Kidney capillary endothelial cell (primary cell): ENCODE results near the gene PLPPR5.
"Not testable (repeated sequence)": the region's sequence is repeated elsewhere in the genome, so short reads cannot be mapped to it uniquely, and the experiment has no call there.

Source experiments
- DNase-seq: peaks from one replicate; pipeline ENCODE4 v3.0.0-alpha.2; 2018; ENCODE audit warnings: low spot score

The PLPPR5 gene

DNA sequence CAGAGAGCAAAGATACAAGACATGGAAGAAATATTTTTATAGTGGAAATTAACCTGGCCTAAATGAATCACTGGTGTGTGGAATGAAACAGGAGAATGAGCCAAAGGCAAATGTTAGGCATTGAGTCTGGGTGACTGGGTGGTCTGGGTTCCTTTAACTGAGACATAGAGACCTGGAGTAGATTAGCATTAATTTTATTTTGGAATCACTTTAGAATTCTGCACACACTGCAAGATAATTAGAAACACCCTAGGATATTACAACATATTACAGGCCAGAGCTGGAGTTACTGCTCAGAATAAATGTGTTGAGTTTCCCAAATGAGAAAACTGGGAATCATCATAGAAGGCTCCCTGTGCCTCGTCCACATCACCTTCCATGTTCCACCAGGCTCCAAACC lies 85.5 kb downstream of the PLPPR5 start:
- DNase-seq: no peak

DNA sequence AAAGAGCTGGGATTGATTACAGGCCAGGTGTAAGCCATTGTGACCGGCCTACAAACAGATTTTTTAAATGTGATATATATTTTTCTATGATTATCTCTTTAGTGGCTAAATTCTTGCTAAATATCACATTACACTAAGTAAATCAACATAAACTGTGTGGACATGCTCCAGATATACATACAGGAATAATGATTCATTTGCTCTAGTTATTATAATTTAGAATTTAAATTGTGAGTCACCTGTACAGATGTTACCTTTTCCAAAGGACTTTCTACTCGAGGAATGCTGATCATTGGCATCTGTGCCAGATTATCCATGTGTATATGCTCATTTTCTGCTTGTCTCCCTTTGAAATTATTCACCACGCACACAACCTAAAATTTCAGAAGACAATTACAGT lies 90.1 kb downstream of the PLPPR5 start:
- DNase-seq: no peak

DNA sequence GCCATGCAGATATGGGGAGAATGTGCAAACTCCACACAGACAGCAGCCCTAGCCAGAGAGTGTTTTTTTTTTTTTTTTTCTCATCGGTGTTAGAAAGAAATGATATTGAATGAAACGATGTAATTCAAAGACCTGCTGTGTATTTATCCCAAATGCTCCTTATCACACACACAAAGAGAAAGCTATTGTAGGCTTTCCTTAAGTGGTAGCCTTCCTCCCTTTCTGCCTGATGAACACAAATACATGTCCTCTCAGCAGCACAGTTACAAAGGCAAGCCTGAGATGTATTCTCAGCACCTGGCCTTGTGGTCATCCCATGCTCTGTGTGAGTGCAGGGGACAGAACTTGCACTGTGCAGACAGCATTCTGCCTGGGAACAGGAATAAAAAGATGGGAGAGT lies 93.8 kb downstream of the PLPPR5 start:
- DNase-seq: no peak

DNA sequence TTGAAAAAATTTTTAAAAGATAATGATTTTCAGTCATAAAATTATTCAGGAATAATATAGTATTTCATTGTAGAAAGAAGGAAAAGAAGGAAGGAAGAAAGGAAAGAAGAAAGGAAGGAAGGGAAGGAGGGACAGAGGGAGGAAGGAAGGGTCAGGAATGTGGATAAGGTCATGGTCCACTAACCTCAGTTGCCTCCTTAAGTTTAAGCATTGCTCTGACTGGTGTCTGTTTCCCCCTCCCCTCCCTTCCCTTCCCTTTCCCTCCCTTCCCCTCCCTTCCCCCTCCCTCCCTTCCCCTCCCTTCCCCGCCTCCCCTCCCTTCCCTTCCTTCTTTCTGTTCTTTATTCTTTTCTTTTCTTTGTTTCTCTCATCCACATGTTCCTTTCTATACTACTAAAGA lies 95.7 kb downstream of the PLPPR5 start:
- no peak for DNase-seq

DNA sequence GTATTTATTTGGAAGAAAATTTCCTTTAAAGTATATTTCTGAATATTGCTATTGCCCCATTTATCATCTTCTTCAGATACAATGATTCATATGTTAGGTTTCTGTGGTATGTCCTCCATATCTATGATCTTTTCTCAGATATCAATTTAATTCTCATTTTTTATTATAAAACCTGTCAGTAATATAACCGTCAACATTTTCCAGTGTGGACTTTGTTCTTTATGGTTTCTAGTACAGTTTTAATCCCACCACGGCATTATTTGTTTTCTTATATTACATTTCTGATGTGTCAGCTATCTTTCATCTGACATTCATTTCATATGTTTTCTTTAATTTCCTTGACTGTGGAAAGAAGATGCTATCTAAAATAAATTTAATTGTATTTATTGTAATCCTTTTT lies 97.9 kb downstream of the PLPPR5 start:
- DNase-seq: no peak

DNA sequence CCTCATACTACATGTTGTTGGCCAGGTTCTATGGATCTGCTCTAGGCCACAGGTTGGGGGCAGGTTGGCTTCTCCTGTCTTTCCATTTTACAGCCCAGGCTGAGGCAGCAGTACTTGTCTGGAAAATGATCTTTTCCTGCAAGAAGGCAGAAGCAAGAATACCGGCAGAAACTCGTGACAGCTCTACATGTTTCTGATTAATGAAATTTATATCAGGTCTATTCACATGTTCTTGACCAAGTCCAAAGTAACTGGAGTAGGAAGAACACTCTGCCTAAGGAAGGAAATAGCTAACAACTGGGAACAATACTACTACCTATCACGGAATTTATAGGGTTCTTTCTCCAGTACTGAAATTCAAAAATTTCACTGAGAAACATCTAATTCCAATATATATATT lies 98.3 kb downstream of the PLPPR5 start:
- no peak for DNase-seq

DNA sequence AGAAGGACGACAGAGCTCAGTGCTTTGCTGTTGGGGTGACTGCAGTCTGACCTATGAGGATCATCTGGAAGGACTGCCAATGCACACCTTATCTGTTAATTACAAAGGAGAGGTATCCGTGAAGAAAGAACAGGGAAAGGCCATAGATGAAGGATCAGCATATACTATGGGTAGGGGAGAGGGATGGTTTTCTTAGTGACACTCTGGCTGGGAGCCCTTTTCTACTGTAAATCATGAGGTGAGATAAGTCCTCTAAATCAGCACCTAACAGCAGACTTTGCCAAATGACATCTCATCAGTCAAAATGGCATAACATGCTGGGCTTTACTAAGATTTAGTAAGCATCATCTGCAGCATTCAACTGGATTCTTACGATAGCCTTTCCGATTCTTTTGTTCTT lies 100.0 kb downstream of the PLPPR5 start:
- no peak for DNase-seq

DNA sequence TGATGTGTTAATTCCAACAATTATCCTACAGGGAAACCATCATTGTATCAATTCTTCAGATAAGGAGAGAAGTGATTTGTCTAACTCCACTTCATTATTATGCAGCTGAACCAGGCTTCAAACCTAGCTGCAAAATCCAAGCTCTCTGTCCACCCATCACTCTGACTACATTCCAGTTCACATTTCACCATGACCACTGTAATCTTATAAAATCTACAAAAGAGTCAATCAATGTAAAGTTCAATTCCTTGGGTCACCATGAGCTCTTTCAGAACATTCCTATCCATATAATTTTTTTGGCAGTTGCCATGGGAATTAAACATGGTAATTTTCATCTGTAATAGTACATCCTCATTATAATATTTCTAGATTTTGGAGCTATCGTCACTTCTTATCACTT lies 100.9 kb downstream of the PLPPR5 start:
- no peak for DNase-seq

DNA sequence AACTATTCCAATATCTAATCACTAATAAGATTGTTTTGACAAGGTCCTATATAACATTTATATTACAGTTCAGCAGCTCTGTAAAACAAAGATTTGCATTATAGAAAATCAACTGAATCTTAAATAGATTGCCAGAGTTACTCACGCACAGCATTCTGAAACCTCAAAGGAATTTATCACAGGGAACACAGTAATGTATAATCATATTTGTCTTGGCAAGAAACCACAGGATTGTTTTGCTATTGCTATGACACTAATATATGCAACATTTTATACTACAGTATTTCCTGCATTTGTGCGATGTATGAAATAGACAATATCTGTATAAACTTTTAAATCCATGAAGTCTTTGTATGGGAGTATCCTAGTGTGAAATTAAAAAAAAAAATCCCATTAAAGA lies 101.4 kb downstream of the PLPPR5 start:
- no peak for DNase-seq

DNA sequence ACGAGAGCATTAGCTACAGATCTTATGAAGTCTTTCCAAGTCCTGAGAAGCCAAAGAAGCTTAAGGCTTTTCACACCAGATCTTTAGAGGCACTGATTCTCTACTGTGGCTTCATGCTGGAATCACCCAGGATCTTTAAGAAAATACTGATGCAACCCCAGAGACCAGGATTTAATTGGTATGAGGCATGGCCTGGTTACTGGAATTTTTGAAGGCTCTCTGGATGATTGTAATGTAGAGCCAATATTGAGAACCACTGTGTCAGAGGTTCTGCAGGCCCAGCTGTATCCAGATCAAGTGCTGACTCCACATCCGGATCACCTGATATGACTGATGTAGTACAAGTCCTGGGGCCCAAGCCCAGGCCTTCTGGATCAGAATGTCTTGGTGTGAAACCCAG lies 105.7 kb downstream of the PLPPR5 start:
- DNase-seq: no peak

DNA sequence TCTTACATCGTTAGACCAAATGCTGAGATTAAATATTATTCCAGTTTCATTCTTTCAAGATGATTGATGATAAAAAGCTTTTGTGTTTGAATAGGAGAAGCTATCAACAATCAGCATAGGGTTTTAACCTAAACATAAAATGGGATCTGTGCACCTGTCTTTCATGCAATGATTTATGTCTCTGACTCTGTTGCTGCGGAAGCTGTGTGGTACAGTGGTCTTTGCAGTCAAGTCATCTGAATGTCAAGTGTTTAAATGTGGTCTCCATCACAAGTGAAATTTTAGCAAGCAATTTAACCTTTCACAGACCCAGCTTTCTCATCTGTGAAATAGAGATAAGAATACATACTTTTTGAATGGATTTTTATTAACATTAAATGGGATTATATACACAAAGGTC lies 107.2 kb downstream of the PLPPR5 start:
- DNase-seq: no peak

DNA sequence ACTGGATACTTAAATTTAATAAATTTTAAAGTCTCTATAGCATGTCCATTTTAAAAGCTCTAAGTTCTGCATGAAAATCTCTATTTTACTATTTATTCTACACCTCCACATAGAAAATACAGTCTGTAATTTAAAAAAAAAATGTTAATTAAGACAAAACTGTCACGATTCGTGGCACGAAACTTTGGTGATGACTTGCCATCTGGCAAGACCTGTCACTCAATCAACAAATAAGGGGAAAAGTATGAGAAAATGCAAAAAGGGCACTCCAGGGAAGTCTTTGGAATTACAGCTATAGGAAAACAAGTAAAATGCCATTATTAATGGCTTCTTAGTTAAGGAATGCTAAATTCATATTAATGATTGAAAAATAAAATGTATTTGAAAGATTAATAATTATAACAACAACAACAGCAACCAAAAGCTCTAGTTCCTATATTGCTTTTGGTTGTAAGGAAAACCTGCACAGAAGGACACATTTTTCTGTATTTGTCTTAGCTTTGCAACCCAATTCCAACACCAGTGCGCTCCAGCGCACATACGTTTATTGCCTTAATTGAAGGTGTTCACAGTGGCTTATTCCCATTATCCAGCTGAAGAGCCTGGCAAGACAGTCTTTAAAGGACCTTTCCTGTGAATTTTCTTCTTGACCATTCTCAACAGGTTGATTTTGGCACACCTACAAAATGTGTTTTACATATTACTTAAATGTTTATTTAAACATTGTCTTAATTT lies 107.8 kb downstream of the PLPPR5 start:
- no peak for DNase-seq

DNA sequence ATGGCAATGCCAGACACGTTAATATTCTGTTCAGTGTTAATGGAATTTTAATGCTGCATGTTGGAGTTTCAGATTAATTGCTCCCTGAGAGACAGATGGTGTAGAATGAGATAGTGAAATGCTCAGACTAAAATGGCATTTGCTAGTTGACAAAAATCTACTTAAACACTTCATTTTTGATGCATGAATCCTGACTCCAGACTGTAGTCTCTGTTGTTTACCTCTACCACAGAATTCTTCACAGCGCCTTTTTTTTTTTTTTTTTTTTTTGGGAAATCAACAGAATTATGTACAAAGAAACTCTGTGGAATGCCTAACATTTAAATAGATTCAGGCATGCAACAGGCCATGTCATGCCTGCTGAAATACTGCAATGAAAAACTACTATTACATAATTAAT lies 111.3 kb downstream of the PLPPR5 start:
- DNase-seq: no peak

DNA sequence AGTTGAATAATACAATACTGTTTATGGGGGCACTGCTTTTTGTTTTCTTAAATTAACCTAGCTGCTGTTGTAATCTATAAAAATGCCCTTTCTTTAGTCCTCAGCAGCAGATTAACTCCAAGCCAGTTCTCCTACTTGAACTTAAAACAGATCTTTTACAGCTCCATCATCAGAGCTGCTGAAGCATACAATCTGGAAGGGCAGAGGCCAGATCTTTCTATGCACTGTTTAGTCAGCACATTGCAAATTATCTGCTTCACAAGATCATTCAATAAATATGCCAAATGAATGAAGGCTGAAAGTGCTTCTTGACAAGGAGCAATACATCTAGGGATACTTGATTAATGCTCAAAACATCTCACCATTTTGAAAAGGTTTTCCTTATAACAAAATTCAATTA lies 115.8 kb downstream of the PLPPR5 start:
- no peak for DNase-seq

DNA sequence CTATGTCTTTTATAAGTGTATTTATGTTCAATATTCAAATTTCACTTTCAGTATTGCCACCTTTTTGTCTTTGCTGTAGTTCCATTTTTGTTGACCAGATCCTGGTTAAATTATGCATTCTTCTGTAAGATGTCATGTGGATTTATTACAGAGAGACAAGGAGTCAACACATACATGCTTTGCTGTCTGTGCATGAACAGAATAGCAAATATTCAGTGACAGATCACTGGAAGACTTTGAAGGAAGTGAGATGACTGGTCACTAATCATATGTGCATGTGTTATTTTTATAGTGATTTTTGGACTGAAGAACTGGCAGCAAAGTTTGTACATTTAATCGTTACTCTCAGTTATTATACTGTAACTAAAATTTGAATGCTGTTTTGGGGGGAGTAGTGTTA lies 117.2 kb downstream of the PLPPR5 start:
- DNase-seq: no peak

DNA sequence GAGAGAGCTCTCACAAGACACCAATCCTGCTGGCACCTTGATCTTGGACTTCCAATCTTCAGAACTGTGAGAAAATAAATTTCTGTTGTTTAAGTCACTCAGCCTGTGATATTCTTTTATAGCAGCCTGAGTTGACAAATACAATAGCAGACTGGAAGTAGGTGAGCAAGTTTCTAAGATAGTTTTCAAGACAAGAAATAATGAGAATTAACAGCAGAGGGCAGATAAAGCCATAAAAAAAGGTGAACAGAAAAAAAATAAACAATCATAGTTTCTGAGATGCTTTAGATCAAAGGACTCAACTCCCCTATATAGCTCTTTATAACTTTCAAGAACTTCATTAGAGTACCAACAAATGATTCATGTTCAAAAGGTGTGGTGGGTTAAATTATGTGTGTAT lies 119.8 kb downstream of the PLPPR5 start:
- DNase-seq: no peak

DNA sequence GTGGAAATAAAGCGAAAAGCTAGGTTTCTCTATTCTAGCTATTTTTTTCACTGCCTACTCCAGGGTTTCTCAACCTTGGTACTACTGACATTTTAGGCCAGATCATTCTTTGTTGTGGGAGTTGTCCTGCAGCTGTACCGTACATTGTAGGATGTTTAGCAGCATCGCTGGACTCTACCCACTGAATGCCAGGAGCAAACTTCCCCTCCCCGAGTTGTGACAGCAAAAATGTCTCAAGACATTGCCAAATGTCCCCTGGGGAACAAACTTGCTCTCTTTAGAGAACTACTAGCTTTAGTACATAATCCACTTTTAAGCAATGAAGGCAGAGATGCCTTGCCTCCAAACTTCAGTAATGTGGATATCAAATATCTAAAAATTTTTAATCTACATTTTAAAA lies 122.8 kb downstream of the PLPPR5 start:
- DNase-seq: no peak

DNA sequence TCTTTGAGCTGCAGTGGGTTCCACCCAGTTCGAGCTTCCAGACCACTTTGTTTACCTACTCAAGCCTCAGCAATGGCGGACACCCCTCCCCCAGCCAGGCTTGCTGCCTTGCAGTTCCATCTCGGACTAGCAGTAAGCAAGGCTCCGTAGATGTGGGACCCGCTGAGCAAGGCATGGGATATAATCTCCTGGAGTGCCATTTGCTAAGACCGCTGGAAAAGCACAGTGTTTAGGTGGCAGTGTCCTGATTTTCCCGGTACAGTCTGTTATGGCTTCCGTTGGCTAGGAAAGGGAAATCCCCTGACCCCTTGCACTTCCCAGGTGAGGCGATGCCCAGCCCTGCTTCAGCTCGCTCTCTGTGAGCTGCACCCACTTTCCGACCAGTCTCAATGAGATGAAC lies 123.4 kb downstream of the PLPPR5 start:
- DNase-seq: not testable (repeated sequence)

DNA sequence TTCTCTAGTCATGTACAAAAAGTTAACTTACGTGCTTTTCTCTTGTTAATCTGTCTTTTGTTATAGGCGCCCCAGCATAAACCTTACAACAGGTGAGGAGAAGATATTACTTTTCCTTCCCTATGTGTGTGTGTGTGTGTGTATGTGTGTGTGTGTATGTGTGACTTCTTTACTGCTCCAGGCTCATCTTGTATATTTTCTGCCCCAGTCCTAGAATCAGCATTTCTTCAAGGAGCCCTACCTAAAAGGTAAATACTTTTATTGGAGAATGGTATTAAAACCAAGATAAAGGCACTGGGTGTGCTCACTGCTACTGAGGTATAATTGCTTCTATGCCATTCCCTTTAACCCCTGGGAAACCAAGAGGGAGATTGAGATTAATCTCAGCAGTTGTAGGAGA lies 129.8 kb downstream of the PLPPR5 start:
- DNase-seq: no peak

DNA sequence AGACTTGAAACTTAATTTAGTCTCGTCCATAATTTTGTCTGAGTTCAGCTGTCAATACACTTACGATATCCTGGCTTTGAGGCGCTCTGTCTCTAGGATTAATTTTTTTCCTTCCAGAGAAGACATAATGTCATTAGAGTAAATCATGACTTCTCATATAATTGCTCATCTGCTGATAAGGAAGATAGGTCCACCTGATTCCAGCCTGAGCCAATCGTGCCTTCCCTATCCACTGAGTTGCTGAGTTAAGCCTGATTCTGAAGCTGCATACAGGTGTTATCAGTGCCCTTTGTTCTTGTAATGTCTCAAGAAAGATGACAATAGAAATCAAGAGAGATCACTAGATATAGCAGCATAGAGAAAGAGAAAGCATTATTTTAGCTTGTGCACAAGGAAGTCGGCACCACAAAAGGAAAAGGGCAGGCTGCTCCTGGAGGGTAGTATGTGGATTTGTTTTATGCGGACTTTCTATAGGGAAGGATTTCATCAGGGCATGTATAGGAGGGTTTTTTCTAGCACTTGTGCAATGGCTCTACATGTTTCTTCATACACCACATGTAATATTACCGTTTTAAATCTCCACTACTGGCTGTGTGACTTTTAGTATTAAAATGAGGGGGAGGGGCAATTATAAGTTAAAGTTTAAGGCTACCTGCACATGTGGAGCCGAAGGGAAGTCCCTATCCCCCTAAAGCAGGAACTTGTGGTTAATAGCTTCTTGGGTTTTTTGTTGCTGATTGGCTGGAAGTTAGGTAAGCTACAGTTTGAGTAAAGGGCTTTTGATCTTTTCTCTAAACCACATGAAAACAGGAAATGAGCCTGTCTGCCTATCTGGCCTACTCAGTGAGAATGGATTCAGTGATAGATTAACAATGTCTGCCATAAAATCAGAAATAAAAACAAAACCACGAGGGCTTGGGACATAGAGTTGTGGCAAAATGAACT lies 133.4 kb downstream of the PLPPR5 start:
- DNase-seq: no peak

DNA sequence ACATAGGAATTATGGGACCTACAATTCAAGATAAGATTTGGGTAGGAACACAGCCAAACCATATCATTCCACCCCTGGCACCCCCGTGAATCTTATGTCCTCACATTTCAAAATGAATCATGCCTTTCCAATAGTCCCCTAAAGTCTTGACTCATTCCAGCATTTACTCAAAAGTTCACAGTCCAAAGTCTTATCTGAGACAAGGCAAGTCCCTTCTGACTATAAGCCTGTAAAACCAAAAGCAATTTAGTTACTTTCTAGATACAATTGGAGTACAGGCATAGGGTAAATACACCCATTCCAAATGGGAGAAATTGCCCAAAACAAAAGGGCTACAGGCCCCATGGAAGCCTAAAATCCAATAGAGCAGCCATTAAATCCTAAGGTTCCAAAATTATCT lies 138.9 kb downstream of the PLPPR5 start:
- no peak for DNase-seq

DNA sequence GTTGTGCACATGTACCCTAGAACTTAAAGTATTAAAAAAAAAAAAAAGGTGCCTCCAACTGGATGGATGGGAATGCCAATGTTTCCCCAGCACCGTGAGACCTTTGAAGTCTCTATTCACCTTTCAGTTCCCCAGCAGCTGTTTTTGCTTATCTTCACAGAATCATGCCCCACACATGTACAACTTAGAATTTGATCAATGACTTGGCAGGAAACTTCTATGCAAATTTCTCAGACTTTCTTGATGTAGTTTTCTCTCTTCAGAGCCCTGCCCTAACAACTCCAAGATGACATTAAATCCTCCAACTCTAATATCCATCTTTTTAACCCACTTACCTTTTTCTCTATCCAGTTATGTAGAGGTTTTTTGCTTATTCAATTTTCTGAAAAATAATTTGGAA lies 144.3 kb downstream of the PLPPR5 start:
- DNase-seq: no peak

DNA sequence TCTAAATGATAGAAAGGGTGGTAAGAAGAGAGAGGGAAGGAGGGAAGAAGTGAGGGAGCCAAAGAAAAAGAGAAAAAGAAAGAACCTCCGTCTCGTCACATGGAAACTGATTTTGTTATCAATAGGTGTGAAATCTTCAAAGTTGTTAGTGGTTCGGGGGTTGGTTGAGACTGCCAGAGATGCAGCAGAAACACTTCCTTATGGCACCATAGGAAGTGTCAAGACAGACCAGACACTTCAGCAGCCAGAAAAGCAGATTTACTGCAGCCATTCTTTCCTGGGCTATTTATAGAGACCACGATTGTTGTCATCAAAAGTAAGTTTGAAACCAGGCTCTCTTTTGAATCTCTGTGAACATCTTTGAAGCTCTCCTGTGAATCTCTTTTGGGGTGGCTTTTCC lies 150.5 kb downstream of the PLPPR5 start:
- no peak for DNase-seq
